ENCODE measurements around the gene PPARGC1A. TPM values are rescaled to one million over a fixed set of nuclear protein-coding genes. Genes with fewer than 3 reads are reported as not detected.

Gene PPARGC1A
- total and polyA plus RNA-seq, 10 of the 15 experiments (the other 5 are each of a cell fraction or from before 2014, with no cell fraction given), result 0.01 to 0.05 (median 0.04) TPM; not detected in 7

DNA sequence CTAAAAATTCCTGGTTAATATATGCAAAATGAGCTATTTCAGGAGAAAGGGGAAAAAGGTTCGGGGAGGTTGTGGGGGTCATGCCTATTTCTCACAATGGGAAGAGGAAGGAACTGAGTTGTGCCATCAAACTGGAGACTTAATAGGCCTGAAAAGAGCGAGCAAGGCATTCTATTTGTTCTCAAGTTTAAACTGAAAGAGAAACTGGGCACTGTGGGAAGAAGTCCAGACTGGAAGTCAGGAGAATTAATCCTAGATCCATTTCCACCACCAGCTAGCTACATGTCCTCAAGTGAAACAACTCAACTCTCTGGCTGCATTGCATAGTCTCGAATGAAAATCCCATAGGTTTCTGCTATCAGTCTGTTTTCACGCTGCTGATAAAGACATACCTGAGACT lies 50.6 kb downstream of the PPARGC1A start:
- no peaks in the 10 kb centered on the region for H3K9me3 ChIP-seq (replicated peaks; ENCODE audit: control insufficient read depth, insufficient read depth, low read length)
- in situ Hi-C loops (cut with MboI), result no loop called here
- CTCF ChIA-PET, result no interaction called here
- H3K79me2 ChIP-seq (ENCODE audit: control insufficient read depth, insufficient read depth, low read length), result no peaks in the 10 kb centered on the region
- no peak overlapping the region for H3K4me2 ChIP-seq (ENCODE audit: control insufficient read depth, insufficient read depth)
- RAD21 ChIA-PET (ENCODE audit: unreplicated experiment), result no interaction called here
- no peaks in the 10 kb centered on the region for H3K4me1 ChIP-seq (ENCODE audit: control insufficient read depth, insufficient read depth, low read length)
- POLR2A ChIA-PET, result no interaction called here
- H3K36me3 ChIP-seq (ENCODE audit: control insufficient read depth in 2 of 2, insufficient read depth in 2 of 2, low read length in 1 of 2), result no peaks in the 10 kb centered on the region
- TF ChIP-seq NBN (IDR thresholded peaks at IDR 0.05) (no peak), TAF1 (IDR thresholded peaks at IDR 0.05; ENCODE audit: borderline replicate concordance, low read depth, low read length) (no peak), KLF5 (IDR thresholded peaks at IDR 0.05; ENCODE audit: partially characterized antibody) (no peak)
- TF ChIP-seq, protein P1, sequence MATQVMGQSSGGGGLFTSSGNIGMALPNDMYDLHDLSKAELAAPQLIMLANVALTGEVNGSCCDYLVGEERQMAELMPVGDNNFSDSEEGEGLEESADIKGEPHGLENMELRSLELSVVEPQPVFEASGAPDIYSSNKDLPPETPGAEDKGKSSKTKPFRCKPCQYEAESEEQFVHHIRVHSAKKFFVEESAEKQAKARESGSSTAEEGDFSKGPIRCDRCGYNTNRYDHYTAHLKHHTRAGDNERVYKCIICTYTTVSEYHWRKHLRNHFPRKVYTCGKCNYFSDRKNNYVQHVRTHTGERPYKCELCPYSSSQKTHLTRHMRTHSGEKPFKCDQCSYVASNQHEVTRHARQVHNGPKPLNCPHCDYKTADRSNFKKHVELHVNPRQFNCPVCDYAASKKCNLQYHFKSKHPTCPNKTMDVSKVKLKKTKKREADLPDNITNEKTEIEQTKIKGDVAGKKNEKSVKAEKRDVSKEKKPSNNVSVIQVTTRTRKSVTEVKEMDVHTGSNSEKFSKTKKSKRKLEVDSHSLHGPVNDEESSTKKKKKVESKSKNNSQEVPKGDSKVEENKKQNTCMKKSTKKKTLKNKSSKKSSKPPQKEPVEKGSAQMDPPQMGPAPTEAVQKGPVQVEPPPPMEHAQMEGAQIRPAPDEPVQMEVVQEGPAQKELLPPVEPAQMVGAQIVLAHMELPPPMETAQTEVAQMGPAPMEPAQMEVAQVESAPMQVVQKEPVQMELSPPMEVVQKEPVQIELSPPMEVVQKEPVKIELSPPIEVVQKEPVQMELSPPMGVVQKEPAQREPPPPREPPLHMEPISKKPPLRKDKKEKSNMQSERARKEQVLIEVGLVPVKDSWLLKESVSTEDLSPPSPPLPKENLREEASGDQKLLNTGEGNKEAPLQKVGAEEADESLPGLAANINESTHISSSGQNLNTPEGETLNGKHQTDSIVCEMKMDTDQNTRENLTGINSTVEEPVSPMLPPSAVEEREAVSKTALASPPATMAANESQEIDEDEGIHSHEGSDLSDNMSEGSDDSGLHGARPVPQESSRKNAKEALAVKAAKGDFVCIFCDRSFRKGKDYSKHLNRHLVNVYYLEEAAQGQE (IDR thresholded peaks at IDR 0.05; ENCODE audit: low read depth, low read length), result no peak
- TF ChIP-seq, protein P2, sequence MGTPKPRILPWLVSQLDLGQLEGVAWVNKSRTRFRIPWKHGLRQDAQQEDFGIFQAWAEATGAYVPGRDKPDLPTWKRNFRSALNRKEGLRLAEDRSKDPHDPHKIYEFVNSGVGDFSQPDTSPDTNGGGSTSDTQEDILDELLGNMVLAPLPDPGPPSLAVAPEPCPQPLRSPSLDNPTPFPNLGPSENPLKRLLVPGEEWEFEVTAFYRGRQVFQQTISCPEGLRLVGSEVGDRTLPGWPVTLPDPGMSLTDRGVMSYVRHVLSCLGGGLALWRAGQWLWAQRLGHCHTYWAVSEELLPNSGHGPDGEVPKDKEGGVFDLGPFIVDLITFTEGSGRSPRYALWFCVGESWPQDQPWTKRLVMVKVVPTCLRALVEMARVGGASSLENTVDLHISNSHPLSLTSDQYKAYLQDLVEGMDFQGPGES (IDR thresholded peaks at IDR 0.05), result no peak
- H3K27me3 ChIP-seq (replicated peaks in 1 of 2; ENCODE audit: control insufficient read depth in 2 of 2, insufficient read depth in 2 of 2, low read length in 1 of 2), result no peaks in the 10 kb centered on the region
- no peak for ATAC-seq
- intact Hi-C loops (cut with micrococcal nuclease; ENCODE audit: unreplicated experiment), result no loop called here
- no peak overlapping the region for H3K9ac ChIP-seq (ENCODE audit: control insufficient read depth, insufficient read depth, low read length)
- H3K4me3 ChIP-seq, result no peak overlapping the region
- SMC1A ChIA-PET (ENCODE audit: uncharacterized antibody, unreplicated experiment), result interaction anchor here (0.7 kb wide), 1 partner anchor 14 kb away, joined by 3 read pairs; no protein-coding TSS in a partner anchor
- H2AFZ ChIP-seq (ENCODE audit: control insufficient read depth, low read depth, low read length), result no peak overlapping the region
- H4K20me1 ChIP-seq (ENCODE audit: control insufficient read depth, insufficient read depth), result no peaks in the 10 kb centered on the region
- 11% methylated on average over 4 of the region's 4 CpGs for WGBS (ENCODE audit: insufficient coverage, insufficient replicate concordance, low lambda C conversion rate, missing lambda C conversion rate)
- no TSS peak for BruUV-seq (replicated peaks)
- no peak for DNase-seq (ENCODE audit: low read depth, low spot score)
- H3K27ac ChIP-seq (ENCODE audit: control insufficient read depth, insufficient read depth), result no peak overlapping the region
- FAIRE-seq, result no peak
